ENCODE data around the gene RASA4B. TPM values are rescaled to one million over a fixed set of nuclear protein-coding genes. Genes with fewer than 3 reads are reported as not detected.
"Not testable (repeated sequence)": the region's sequence is repeated elsewhere in the genome, so short reads cannot be mapped to it uniquely, and the experiment has no call there.

The RASA4B gene
- total and polyA plus RNA-seq, 2 experiments from 2014 or later, result 3.2 to 9.3 TPM

DNA sequence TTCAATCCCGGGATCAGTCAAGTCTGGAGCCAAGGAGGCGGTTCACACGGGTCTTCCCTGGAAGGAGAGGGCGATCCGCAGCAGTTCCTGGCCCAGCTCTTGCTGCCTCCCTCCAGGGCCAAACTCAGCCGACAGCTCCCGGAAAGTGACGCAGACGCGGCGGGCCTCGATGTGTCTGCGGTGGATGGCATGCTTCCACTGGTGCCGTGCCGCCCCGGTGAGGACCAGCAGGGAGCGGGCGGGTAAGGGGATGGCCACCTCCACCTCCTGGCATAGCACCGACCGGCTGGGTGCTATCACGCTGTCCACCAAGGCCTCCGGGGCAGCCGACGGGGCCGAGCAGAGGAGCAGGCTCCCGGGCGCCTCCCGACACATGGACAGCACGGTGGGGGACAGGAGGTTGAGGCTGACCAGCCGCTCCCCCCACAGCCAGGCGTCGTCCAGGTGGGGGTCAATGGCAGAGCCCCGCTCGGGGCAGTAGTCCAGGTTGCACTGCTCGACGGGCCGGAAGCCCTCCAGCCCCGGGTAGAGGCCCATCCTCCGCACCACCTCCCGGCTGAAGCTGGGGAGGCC lies 60.1 kb downstream of the RASA4B start:
- H3K27ac ChIP-seq, result no peak overlapping the region
- no peaks in the 10 kb centered on the region for H3K4me1 ChIP-seq (ENCODE audit: insufficient read depth)
- no peak overlapping the region for H3K4me3 ChIP-seq
- no peaks in the 10 kb centered on the region for H4K20me1 ChIP-seq (ENCODE audit: insufficient read depth, poor library complexity, severe bottlenecking)
- no peaks in the 10 kb centered on the region for H3K9me3 ChIP-seq (ENCODE audit: low read depth)
- no peaks in the 10 kb centered on the region for H3K9me2 ChIP-seq (replicated peaks; ENCODE audit: insufficient read depth)
- no peak for TF ChIP-seq CTCF (IDR thresholded peaks at IDR 0.05; ENCODE audit: poor library complexity)
- TF ChIP-seq EZH2phosphoT487 (IDR thresholded peaks at IDR 0.05; ENCODE audit: low read depth, severe bottlenecking, unreplicated experiment), result no peak
- no peak for TF ChIP-seq EZH2 (IDR thresholded peaks at IDR 0.05; ENCODE audit: borderline replicate concordance)
- WGBS (ENCODE audit: low lambda C conversion rate, missing lambda C conversion rate), result 98% methylated on average over 39 of the region's 40 CpGs
- no peaks in the 10 kb centered on the region for H3K27me3 ChIP-seq
- H3K4me2 ChIP-seq, result no peak overlapping the region
- H3K79me2 ChIP-seq, result peaks cover 7% of the 10 kb centered on the region
- H3K36me3 ChIP-seq (replicated peaks; ENCODE audit: insufficient read depth, low read depth), result no peaks in the 10 kb centered on the region
- no peak overlapping the region for H2AFZ ChIP-seq
- DNase-seq (ENCODE audit: low spot score), result no peak

DNA sequence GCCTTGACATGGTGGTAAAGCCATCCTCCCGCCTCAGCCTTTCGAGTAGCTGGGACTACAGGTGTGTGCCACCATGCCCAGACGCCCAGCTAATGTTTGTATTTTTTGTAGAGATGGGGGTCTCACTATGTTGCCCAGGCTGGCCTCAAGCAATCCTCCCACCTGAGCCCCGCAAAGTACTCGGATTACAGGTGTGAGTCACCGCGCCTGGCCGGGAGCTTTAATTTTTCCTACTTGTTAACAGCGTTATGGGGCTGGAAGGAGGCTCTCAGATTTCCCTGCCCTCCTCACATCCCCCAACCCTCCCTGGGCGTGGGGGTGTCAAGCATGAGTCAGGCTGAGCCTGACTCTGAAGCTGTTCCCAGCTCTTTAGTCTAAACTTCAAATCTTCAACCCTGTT lies 61.2 kb downstream of the RASA4B start:
- H4K20me1 ChIP-seq (ENCODE audit: insufficient read depth, poor library complexity, severe bottlenecking), result no peaks in the 10 kb centered on the region
- no peaks in the 10 kb centered on the region for H3K79me2 ChIP-seq
- TF ChIP-seq CTCF (IDR thresholded peaks at IDR 0.05; ENCODE audit: poor library complexity) (no peak), EZH2phosphoT487 (IDR thresholded peaks at IDR 0.05; ENCODE audit: low read depth, severe bottlenecking, unreplicated experiment) (no peak), EZH2 (IDR thresholded peaks at IDR 0.05; ENCODE audit: borderline replicate concordance) (no peak)
- no peak overlapping the region for H3K4me3 ChIP-seq
- 85% methylated on average over 10 of the region's 10 CpGs for WGBS (ENCODE audit: low lambda C conversion rate, missing lambda C conversion rate)
- no peak overlapping the region for H3K4me2 ChIP-seq
- H3K4me1 ChIP-seq (ENCODE audit: insufficient read depth), result no peaks in the 10 kb centered on the region
- no peaks in the 10 kb centered on the region for H3K36me3 ChIP-seq (replicated peaks; ENCODE audit: insufficient read depth, low read depth)
- H3K27ac ChIP-seq, result no peak overlapping the region
- DNase-seq (ENCODE audit: low spot score), result no peak
- no peaks in the 10 kb centered on the region for H3K9me3 ChIP-seq (ENCODE audit: low read depth)
- H3K9me2 ChIP-seq (replicated peaks; ENCODE audit: insufficient read depth), result no peaks in the 10 kb centered on the region
- no peak overlapping the region for H2AFZ ChIP-seq
- H3K27me3 ChIP-seq, result no peaks in the 10 kb centered on the region

GRCh38 chr7:102455596-102455995 lies 62.0 kb downstream of the RASA4B start:
- H3K9me3 ChIP-seq (ENCODE audit: low read depth), result no peaks in the 10 kb centered on the region
- no peaks in the 10 kb centered on the region for H3K79me2 ChIP-seq
- DNase-seq (ENCODE audit: low spot score), result no peak
- no peaks in the 10 kb centered on the region for H3K27me3 ChIP-seq
- H3K9me2 ChIP-seq (replicated peaks; ENCODE audit: insufficient read depth), result no peaks in the 10 kb centered on the region
- no peaks in the 10 kb centered on the region for H3K36me3 ChIP-seq (replicated peaks; ENCODE audit: insufficient read depth, low read depth)
- no peak overlapping the region for H2AFZ ChIP-seq
- H3K27ac ChIP-seq, result no peak overlapping the region
- no peaks in the 10 kb centered on the region for H3K4me1 ChIP-seq (ENCODE audit: insufficient read depth)
- TF ChIP-seq EZH2 (IDR thresholded peaks at IDR 0.05; ENCODE audit: borderline replicate concordance) (no peak), CTCF (IDR thresholded peaks at IDR 0.05; ENCODE audit: poor library complexity) (no peak), EZH2phosphoT487 (IDR thresholded peaks at IDR 0.05; ENCODE audit: low read depth, severe bottlenecking, unreplicated experiment) (no peak)
- no peaks in the 10 kb centered on the region for H4K20me1 ChIP-seq (ENCODE audit: insufficient read depth, poor library complexity, severe bottlenecking)
- H3K4me2 ChIP-seq, result no peak overlapping the region
- 95% methylated on average over 11 of the region's 11 CpGs for WGBS (ENCODE audit: low lambda C conversion rate, missing lambda C conversion rate)
- no peak overlapping the region for H3K4me3 ChIP-seq

DNA sequence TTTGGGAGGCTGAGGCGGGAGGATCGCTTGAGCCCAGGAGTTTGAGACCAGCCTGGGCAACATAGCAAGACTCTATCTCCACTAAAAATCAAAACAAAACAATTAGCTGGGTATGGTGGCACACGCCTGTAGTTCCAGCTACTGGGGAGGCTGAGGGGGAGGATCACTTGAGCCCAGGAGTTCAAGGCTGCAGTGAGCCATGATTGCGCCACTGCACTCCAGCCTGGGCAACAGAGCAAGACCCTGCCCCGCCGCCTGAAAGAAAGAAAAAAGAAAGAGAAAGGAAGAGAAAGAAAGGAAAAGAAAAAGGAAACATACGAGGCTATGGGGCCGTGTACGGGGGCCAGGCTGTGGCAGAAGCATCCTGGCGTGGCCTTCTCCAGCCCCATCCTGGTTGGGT lies 62.6 kb downstream of the RASA4B start:
- not testable (repeated sequence) for H3K79me2 ChIP-seq; H3K36me3 ChIP-seq (replicated peaks; ENCODE audit: insufficient read depth, low read depth); H3K4me3 ChIP-seq; DNase-seq (ENCODE audit: low spot score); H4K20me1 ChIP-seq (ENCODE audit: insufficient read depth, poor library complexity, severe bottlenecking); H3K4me2 ChIP-seq; H3K9me2 ChIP-seq (replicated peaks; ENCODE audit: insufficient read depth); H3K27ac ChIP-seq; H3K9me3 ChIP-seq (ENCODE audit: low read depth); H3K4me1 ChIP-seq (ENCODE audit: insufficient read depth); H2AFZ ChIP-seq; H3K27me3 ChIP-seq
- WGBS (ENCODE audit: low lambda C conversion rate, missing lambda C conversion rate), result 98% methylated on average over 10 of the region's 10 CpGs
